C1 segment of cervical spinal cord (tissue), 14 donors: ENCODE data around the gene GNPTG.
A peak's percentile ranks its signal among the peaks of the same experiment; 100 is the strongest.

Experiments used
- DNase-seq, 14 donors: peaks; one replicate each; lab custom pipeline; 2025; lab: John Stamatoyannopoulos, UW

The GNPTG gene

GRCh38 chr16:1394367-1394951, 42.7 kb downstream of the GNPTG start:
- no peak for DNase-seq

DNA sequence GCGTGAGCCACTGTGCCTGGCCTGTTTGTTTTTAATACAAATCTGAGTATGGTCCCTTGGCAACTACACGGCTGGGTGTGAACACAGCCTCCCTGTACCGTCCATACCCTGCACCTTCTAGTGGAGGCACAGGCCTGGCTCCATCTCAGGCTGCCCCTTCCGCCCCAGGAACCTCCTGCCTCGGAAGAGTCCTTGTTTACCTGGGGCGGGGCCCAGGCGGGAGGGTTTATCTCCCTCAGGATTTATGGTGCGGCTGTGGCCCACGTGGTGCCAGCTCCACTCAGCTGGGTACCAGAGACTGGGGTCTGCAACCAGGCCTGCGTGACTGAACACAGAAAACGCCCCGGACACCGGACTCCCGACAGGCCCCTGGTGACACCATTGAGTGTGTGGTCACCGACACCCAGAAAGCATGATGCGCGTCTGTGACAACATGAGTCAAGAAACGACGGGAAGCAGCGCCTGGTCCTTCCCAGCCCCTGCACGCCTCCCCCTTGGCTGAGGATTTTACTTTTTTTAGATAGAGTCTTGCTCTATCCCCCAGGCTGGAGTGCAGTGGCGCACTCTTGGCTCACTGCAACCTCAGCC, 43.8 kb downstream of the GNPTG start:
- no peak for DNase-seq

DNA sequence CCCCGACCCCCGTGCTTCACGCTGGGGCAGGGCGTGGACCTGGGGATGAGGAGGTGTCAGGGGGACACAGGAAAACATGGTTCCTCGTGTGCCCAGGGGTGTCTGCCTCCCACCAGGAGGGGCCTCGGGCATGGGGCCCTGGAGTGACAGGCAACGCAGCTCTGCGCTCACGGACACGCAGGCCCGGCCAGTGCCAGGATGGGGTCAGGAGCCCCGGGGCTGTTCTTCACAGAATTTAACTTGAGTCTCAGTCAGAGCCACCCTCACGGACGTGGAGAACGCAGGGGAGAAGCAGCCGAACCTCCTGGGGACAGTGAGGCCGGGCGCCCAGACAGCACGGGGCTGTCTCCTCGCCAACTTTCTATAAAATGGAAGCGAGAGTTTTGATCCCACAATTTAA, 46.0 kb downstream of the GNPTG start:
- DNase-seq: no peak

GRCh38 chr16:1398351-1398750, 46.6 kb downstream of the GNPTG start:
- DNase-seq: no peak

- no peak for DNase-seq
These were observed 47.3 kb downstream of the GNPTG start for GRCh38 chr16:1398826-1399581.

DNA sequence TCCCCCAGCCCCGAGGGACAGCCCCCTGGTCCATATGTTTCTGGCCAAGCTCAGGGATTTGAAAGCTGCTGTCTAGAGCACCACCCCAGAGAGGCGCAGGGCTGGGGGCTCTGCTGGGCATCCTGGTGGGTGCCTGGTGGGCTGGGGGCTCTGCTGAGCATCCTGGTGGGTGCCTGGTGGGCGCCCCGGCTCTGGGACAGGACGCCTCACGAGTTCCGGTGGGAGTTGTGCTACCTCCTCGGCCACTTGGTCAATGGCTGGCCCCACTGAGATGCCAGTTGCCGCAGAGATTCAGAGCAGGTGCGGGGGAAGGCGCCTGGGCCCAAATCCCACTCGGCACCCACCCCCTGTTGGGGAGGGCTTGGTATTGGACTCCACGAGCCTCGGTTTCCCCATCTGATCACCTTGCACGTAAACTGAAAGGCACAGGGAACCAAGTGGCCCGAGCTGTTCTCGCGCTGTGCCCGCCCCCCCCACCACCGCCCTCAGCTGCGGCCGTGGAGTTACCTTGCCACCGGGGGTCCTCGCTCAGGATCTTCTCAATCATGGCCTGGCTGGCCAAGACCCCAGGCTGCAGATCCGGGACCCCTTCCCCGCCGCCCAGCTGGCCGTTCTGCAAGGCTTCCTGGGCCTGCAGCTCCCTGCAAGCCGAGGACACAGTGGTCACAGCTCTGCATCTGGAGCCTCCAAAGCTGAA, 49.5 kb downstream of the GNPTG start:
- DNase-seq: no peak

- DNase-seq: no peak
These were observed 50.0 kb downstream of the GNPTG start for GRCh38 chr16:1401758-1402154.

- no peak for DNase-seq
These were observed 51.3 kb downstream of the GNPTG start for GRCh38 chr16:1403036-1403435.

DNA sequence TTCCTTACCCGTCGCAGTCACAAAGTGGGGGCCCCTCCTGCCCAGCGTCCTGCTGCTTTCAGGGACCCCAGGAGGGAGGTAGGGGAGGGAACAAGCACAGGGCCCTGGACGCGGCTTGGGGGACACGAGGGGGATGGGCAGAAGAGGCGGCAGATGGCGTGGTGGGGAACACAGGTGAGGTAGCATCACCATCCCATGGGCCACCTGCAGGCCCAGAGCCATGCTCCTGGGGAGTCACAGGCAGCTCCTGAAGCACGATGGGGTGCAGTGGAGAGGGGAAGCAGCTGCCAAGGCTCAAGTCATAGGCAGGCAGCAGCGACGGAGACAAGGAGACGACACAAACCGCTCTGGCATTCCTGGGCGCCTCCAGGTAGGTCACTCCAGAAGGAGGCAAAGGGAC, 52.0 kb downstream of the GNPTG start:
- no peak for DNase-seq

DNA sequence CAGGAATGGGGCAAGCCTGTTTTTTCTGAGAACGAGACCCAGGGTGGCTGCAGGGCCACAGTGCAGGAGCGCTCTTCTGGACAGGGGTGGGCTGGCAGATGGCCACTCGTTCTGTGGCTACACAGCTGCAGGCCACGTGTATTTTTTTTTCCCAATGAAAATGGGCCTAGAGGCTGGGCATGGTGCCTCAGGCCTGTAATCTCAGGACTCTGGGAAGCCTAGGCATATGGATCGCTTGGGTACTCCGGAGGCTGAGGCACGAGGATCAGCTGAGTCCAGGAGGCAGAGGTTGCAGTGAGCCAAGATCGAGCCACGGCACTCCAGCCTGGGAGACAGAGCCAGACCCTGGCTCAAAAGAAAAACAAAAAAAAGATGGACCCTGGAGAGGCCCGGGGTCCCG, 56.0 kb downstream of the GNPTG start:
- DNase-seq: no peak

DNA sequence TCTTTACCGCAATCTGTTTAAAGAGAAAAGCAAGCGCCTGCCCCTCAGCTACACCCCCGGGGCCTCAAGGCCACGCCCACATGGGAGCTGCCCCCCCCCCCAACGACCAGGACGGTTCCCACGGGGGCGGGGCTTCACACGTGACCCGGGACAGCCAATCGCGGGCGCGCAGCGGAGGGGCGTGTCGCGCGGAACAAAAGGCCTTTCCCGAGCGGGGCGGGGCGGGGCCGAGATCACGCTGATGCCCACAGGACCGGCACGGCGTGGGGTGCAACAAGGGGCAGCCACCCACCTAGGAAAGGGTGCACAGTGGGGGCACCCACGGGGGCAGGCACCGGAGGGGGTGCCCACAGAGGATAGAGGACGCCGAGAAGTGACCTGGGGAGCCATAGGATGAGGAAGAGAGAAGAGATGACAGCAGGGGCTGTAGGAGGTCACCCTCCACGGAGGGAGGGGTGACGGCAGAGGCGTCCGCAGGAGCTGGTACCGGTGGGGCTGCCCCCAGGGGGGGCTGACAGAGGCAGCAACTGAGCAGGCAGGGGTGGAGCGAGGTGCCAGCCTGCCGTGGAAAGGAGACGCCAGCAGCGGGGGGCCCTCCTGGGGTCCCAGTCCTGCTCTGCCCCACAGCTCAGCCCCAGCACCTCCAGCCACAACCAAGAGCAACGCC, 56.6 kb downstream of the GNPTG start:
- DNase-seq: peak; percentile 53 to 96 (median 91)

GRCh38 chr16:1412847-1413246, 61.1 kb downstream of the GNPTG start:
- DNase-seq: no peak
